Choroid plexus epithelial cell (primary cell): Measurements from ENCODE around the gene PNMT.

Experiments used
- DNase-seq: peaks from one replicate; pipeline ENCODE4 v3.0.0-alpha.2; 2010; ENCODE audit warnings: low read depth
- H3K4me3 ChIP-seq: 2 replicates; pipeline ENCODE4 v1.5.1; 2011; ENCODE audit warnings: low read depth, mild to moderate bottlenecking, control low read depth, low read length, moderate library complexity
- CTCF ChIP-seq: conservative IDR thresholded peaks from 2 replicates; pipeline ENCODE4 v1.5.1; 2011; ENCODE audit warnings: low read depth, mild to moderate bottlenecking, control low read depth, inconsistent platforms, low read length, moderate library complexity

The PNMT gene

GRCh38 chr17:39701784-39702422 lies 33.6 kb downstream of the PNMT start:
- no peak for TF ChIP-seq CTCF
- no peak overlapping the region for H3K4me3 ChIP-seq
- no peak for DNase-seq

- DNase-seq, result no peak
- no peak overlapping the region for H3K4me3 ChIP-seq
- TF ChIP-seq CTCF, result no peak
Measured at GRCh38 chr17:39702901-39703893, 34.9 kb downstream of the PNMT start.

- H3K4me3 ChIP-seq, result no peak overlapping the region
- no peak for TF ChIP-seq CTCF
- no peak for DNase-seq
Measured at GRCh38 chr17:39703913-39704312, 35.7 kb downstream of the PNMT start.

- TF ChIP-seq CTCF, result peak; percentile 53
- DNase-seq, result peak; percentile 50
- no peak overlapping the region for H3K4me3 ChIP-seq
Measured at GRCh38 chr17:39704821-39705551, 36.7 kb downstream of the PNMT start.

DNA sequence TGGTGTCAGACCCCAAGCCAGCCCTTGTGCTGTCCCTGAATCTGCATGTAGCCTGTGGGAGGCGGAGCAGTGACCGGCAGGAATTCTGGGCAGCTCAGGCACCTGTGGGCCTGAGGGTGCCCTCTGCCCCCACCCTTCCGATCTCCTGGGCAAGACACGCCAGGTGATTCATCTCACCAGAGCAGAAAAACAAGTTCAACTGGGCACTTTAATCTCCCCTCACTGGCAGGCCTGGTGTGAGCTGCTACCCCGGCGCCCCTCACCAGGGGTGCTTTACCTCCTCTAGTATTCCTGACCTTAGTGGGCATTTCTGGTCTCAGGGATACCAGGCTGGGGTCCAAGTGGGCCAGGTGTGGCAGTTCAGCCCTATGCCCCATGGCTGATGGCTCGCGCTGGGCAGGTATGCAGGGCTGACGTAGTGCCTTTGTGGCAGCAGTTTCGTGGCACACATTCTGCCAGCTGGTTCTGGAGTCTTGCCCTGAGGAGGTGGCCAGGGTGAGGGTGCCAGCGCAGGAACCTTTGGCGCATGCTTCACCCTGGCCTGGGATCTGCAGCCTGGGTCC lies 37.6 kb downstream of the PNMT start:
- no peak overlapping the region for H3K4me3 ChIP-seq
- TF ChIP-seq CTCF, result no peak
- no peak for DNase-seq

DNA sequence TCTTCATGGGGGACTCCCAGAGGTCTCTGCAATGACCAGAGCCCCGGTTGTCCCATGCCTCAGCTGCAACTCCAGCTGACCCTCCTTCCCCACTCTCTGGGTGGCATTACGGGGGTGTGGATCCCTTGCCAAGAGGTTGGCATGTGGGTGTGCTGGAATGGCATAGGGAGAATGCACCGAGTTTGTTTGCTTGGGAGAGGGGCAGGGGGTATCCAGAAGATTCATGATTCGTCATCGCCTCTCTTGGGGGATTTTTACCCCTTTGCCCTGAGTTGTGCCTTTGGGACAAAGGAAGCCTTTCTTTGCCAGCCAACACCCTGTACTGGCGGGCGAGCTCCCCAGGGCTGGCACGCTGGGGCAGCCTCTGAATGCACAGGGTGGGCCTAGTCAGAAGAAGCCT lies 38.1 kb downstream of the PNMT start:
- no peak overlapping the region for H3K4me3 ChIP-seq
- no peak for TF ChIP-seq CTCF
- no peak for DNase-seq
